Measurements from ENCODE around the gene ATG4C.

- TF ChIP-seq RAD21 (CRISPR knock-in tag; IDR thresholded peaks at IDR 0.05): no peak
- no peak for TF ChIP-seq FOSL1 (CRISPR knock-in tag; IDR thresholded peaks at IDR 0.05; ENCODE audit: borderline replicate concordance)
- TF ChIP-seq CTCF (CRISPR knock-in tag; IDR thresholded peaks at IDR 0.05): no peak
- TF ChIP-seq ZNF407 (CRISPR knock-in tag; IDR thresholded peaks at IDR 0.05; ENCODE audit: not compliant biosample characterization): no peak
Measured at GRCh38 chr1:62897788-62898187, 113.9 kb downstream of the ATG4C start.
